Stimulated activated CD8-positive, alpha-beta memory T cell treated with anti-CD3 and anti-CD28 coated beads, Interleukin-4, amount 100 ng/mL, for 4 hours (primary cell): Measurements from ENCODE around the gene IRF8.
"Not testable (repeated sequence)": the region's sequence is repeated elsewhere in the genome, so short reads cannot be mapped to it uniquely, and the experiment has no call there.

Source experiments
- DNase-seq, 2 donors: peaks; one replicate each; pipeline ENCODE4 v3.0.0-alpha.2; 2020; ENCODE audit warnings: low read depth in 2 of 2, low spot score in 1 of 2

IRF8 gene

GRCh38 chr16:85934210-85934609 lies 35.2 kb downstream of the IRF8 start:
- no peak for DNase-seq

- DNase-seq, result no peak
Observed at GRCh38 chr16:85935391-85935973, 36.5 kb downstream of the IRF8 start.

DNA sequence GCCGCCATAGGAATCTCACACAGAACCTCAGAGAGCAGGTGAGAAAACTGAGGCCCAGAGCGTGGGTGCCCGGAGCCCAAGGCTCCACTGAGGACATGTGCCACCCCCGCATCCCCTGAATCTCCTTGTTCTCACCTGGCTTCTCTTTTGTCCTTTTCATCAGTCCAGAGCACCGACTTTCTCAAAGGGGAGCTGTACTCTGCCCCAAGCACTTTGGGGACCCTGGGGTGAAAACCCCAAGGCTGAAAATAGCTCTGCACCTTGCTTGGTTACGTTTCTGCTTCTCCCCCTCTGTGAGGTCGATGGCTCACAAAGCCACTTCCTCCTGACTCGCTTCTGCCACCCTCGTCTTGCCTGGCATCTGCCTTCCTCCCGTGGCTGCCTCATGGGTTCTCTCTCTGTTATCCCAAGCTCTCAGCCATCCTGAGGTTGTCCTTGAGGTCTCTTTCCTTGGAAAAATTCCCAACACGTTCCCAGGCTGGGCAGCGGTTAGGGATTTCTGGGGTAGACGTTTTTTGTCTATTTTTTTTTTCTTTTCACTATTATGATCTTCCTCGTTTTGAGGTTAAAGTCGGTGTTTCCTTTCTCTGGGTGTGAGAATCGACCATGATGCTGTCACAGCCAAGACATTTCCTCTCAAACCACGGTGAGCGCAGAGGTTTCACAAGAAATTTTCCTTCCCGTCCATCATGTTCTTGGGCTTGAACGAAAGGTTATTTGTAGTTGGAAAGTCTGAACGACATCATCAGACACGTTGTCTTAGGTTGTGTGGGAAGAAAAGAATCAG lies 37.2 kb downstream of the IRF8 start:
- peak; percentile 60 to 67 for DNase-seq

DNA sequence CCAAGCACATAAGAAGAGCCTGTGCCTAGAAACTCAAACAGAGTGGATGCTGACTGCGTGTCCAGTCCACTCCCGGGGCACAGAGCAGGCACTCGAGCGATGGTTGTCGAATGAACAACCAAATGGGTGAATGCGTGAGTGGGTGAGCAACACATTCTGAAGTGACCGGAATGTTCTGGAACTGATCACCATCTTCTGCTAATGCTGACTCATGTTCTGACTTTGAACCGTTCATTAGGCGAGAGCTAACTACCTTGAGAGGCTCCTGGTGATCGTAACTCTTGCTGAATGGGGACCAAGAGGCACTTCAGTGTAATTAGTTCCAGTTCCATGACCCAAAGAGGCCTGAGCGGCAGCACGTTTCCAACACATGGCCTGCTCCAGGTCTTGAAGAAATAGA lies 37.9 kb downstream of the IRF8 start:
- DNase-seq, result no peak

- no peak for DNase-seq
Observed at GRCh38 chr16:85940214-85940613, 41.3 kb downstream of the IRF8 start.

GRCh38 chr16:85941863-85942644 lies 43.1 kb downstream of the IRF8 start:
- no peak for DNase-seq

GRCh38 chr16:85942659-85943058 lies 43.7 kb downstream of the IRF8 start:
- DNase-seq, result not testable (repeated sequence)

DNA sequence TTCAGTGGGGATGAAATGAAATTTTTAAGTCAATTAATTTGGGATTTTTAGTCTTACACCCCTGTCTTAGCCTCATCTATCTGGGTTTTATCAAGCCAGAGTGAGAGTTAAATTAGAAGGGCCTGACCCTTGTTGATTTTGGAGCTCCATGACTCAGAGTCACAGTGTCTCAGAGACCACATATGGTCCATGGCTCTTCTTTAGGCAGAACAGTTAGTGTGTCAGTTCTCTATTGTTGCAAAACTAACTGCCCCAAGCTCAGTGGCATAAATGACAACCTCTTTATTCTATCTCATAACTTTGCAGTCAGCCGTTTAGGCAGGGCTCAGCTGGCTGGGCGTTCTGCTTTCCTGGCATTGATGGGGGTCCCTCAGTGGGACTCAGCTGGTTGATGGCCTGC lies 44.7 kb downstream of the IRF8 start:
- no peak for DNase-seq

DNA sequence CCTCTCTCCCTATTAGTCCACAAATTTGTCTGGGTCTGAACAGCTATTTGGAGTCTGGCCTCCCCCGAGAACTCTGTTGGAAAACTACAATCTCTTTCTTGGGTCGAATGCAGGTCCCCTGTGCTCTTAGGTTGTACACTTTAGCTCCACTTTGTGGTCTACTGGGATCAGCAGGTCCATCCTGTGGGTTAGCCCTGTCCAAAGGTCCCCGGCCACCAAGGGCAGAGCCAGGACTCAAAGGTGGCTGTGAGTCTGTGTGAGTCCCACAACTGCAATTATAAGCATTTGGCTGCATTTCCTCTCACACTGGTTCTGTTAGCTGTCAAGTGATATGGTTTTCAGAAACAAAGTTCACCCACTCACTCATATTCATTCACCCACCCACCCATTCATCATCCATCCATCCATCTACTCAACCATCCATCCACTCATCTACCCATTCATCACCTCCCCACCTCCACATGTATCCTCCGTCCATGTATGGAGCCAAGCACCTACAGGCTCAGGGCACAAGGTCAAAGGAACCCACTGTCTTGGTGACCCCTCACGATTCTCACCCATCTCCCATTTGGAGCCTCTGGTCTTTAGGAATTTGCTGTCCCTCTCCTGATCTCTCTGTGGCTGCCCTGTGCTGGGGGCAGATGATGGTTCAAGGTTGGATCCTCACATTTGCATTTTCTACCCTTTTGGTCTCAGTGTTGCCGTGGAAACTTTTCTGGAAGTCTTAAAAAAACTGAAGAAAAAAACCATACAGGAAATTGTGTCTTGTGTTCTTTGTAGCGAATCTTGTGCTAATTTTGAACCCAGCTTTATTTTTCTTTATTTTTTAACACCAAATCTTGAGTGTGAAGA lies 45.8 kb downstream of the IRF8 start:
- DNase-seq, result no peak

- DNase-seq, result no peak
Observed at GRCh38 chr16:85945424-85945751, 46.4 kb downstream of the IRF8 start.

GRCh38 chr16:85946541-85947124 lies 47.7 kb downstream of the IRF8 start:
- no peak for DNase-seq

DNA sequence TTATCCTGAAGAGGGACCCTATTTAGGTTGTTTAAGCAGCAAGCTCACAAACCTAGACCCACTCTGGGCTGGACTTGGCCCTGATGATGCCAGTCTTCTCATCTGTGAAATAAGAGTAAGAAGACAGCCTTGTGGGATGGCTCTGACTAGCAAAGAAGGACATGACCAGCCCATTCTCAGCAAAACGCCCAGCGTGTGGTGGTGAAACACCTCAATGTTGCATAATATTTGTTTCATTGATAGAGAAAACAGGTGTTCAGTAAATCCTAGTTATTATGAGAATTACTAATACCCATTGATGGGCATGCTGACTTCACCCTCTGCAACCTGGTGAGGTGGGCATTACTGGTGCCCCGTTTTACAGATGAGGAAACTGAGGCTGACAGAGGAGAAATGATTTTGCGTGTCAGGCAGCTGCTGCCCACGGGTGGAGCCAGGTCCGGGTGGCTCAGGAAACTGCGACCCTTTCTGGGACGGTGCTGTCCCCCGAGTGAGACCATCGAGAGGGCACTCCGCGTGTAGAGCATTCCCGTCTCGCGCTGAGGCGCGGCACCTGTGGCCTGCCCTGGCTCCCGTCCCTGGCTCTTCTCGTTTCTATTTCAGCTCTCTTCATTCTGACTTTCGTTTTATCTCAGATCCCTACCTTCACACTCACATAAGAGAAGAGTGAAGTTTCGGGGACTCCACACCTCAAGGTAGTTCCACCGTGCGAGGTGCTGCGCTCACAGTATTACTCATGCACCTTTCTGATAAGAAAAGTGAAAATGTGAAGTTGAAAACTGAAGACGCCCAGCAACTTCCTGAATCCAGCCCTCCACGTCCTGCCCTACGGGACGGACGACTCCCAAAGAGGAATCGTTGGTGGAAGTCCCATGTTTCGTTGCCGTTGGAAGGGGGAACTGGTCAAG lies 48.5 kb downstream of the IRF8 start:
- DNase-seq, result peak in 1 of 2 donors; percentile 23

- DNase-seq, result no peak
Observed at GRCh38 chr16:85948138-85948509, 49.2 kb downstream of the IRF8 start.

DNA sequence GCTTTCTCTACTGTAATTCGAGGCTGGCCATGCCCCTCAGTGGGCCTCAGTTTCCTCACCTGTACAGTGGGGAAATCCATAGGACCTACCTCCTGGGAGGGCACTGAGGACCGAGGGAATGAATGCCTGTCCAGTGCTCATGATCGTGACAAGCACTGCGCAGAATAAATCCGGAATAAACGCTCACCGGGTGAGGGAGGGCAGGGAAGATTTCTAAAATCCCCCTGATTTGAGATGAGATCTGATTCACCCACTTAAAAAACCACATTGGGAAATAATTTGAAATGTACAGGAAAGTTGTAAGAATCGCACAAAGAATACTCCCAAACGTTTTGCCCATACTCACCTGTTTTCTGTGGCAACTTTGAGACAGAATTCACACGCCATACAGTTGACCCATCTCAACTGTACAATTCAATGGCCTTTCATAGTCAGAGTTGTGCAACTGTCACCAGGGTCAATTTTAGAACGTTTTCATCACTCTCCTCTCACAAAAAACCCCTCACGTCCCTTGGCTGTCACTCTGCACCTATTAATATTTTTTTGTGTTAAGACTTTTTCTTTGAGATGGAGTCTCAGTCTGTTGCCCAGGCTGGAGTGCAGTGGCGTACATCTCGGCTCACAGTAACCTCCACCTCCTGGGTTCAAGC lies 49.8 kb downstream of the IRF8 start:
- DNase-seq, result no peak

- no peak for DNase-seq
Observed at GRCh38 chr16:85950136-85950918, 51.4 kb downstream of the IRF8 start.

GRCh38 chr16:85952197-85952596 lies 53.2 kb downstream of the IRF8 start:
- DNase-seq, result no peak

DNA sequence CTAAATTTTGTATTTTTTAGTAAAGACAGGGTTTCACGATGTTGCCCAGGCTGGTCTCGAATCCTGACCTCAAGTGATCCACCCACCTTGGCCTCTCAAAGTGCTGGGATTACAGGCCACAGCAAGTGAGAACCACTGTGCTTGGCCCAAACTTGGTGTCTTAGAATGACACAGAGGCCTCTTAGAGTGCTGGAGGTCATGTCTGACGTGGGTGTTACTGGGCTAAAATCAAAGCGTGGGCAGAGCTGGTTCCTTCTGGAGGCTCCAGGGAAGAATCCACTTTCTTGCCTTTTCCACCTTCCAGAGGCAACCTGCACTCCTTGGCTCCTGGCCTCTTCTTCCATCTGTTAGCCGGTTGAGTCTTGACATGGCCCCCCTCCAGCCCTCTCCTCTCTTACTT lies 53.8 kb downstream of the IRF8 start:
- no peak for DNase-seq

DNA sequence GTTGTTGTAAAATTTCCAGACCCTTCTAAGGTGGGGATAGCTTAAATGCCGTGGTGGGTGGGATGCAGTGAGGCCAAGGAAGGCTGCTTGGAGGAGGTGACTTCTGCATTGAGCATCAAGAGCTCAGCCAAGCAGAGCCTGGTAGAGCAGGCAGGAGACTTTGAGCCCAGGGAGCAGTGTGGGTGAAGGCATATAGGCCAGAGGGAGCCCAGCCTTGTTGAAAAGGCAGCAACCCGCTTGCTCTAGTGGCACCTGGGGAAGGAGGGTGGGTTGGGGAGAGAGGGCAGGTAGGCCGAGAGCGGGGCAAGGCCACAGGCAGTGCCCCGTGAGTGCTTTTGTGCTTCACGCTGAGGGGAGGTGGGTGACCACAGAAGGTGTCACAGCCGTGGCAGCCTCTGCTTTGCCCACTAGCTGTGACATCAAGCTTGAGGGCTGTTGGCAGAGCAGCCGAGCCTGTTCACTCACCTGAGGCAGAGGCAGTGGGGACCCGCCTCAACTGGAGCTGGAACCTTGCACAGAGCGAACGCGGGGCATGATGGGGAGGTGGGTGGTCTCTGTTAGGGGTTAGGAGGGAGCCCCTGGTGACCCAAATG lies 56.1 kb downstream of the IRF8 start:
- DNase-seq, result no peak
